Measurements from ENCODE around the gene DDI2.
A peak's percentile ranks its signal among the peaks of the same experiment; 100 is the strongest.

DDI2 gene

GRCh38 chr1:15616373-15617172 is 685 bp upstream of the DDI2 start:
- H3K9me3 Mint-ChIP-seq = no peaks in the 10 kb centered on the region
- H3K4me1 Mint-ChIP-seq = peaks cover 41% of the 10 kb centered on the region
- peak overlapping the region; percentile 89 to 96 (median 93) for H3K27ac Mint-ChIP-seq
- TF ChIP-seq CTCF (IDR thresholded peaks at IDR 0.05; ENCODE audit: unreplicated experiment in 3 of 3) = no peak
- H3K36me3 Mint-ChIP-seq (ENCODE audit: low read depth) = no peaks in the 10 kb centered on the region
- H3K27me3 Mint-ChIP-seq (ENCODE audit: low read depth) = no peaks in the 10 kb centered on the region
- peak overlapping the region; percentile 81 to 98 (median 85) for H3K4me3 Mint-ChIP-seq

GRCh38 chr1:15618077-15618654 is 908 bp downstream of the DDI2 start:
- Mint-ChIP-seq H3K36me3 (ENCODE audit: low read depth) (no peaks in the 10 kb centered on the region), H3K9me3 (no peaks in the 10 kb centered on the region), H3K27me3 (ENCODE audit: low read depth) (no peaks in the 10 kb centered on the region), H3K4me1 (peaks cover 55% of the 10 kb centered on the region), H3K4me3 (peak overlapping the region; percentile 81 to 98 (median 85)), H3K27ac (peak overlapping the region; percentile 92 to 96 (median 96))
- no peak for TF ChIP-seq CTCF (IDR thresholded peaks at IDR 0.05; ENCODE audit: unreplicated experiment in 3 of 3)

- Mint-ChIP-seq H3K27ac (peak overlapping the region; percentile 92 to 96 (median 96)), H3K27me3 (ENCODE audit: low read depth) (no peaks in the 10 kb centered on the region)
Observed at GRCh38 chr1:15618655-15619525, 1.6 kb downstream of the DDI2 start.

GRCh38 chr1:15620155-15620545 is 2.9 kb downstream of the DDI2 start:
- Mint-ChIP-seq H3K27me3 (ENCODE audit: low read depth) (no peaks in the 10 kb centered on the region), H3K27ac (peak overlapping the region; percentile 38 to 96 (median 75)), H3K4me1 (peaks cover 61% of the 10 kb centered on the region), H3K36me3 (ENCODE audit: low read depth) (no peaks in the 10 kb centered on the region), H3K9me3 (no peaks in the 10 kb centered on the region), H3K4me3 (peak overlapping the region; percentile 78 to 98 (median 81))
- no peak for TF ChIP-seq CTCF (IDR thresholded peaks at IDR 0.05; ENCODE audit: unreplicated experiment in 3 of 3)

More at GRCh38 chr1:15618655-15619525, 1.6 kb downstream of the DDI2 start:
- TF ChIP-seq CTCF (IDR thresholded peaks at IDR 0.05; ENCODE audit: unreplicated experiment in 3 of 3) = no peak
- Mint-ChIP-seq H3K9me3 (no peaks in the 10 kb centered on the region), H3K4me3 (peak overlapping the region; percentile 81 to 98 (median 85)), H3K36me3 (ENCODE audit: low read depth) (no peaks in the 10 kb centered on the region), H3K4me1 (peaks cover 56% of the 10 kb centered on the region)

GRCh38 chr1:15620902-15621682 is 3.8 kb downstream of the DDI2 start:
- Mint-ChIP-seq H3K36me3 (ENCODE audit: low read depth) (peaks cover under 1% of the 10 kb centered on the region), H3K27me3 (ENCODE audit: low read depth) (no peaks in the 10 kb centered on the region), H3K4me3 (peak overlapping the region; percentile 47 to 80 (median 74)), H3K4me1 (peaks cover 63% of the 10 kb centered on the region), H3K9me3 (no peaks in the 10 kb centered on the region), H3K27ac (peak overlapping the region in 2 of 3 experiments; percentile 22 to 63)
- TF ChIP-seq CTCF (IDR thresholded peaks at IDR 0.05; ENCODE audit: unreplicated experiment in 3 of 3) = no peak

All from nephron (organoid).